Mesenchymal stem cell (in vitro differentiated cells and primary cell): ENCODE data around the gene SUPT3H.

Experiments used
- DNase-seq: peaks from one replicate; pipeline ENCODE4 v3.0.0-alpha.2; 2013
- H2AFZ ChIP-seq: one replicate; pipeline ENCODE4 v1.6.1; 2013; ENCODE audit warnings: low read depth, mild to moderate bottlenecking, control low read depth, inconsistent platforms, low read length, moderate library complexity
- H2AK5ac ChIP-seq: 2 replicates; pipeline ENCODE4 v1.6.1; 2013; ENCODE audit warnings: low read length, moderate library complexity, mild to moderate bottlenecking, inconsistent platforms; ENCODE audit not compliant: severe bottlenecking
- H2BK120ac ChIP-seq: one replicate; pipeline ENCODE4 v1.6.1; 2013; ENCODE audit warnings: low read depth, mild to moderate bottlenecking, inconsistent platforms, low read length, moderate library complexity
- H2BK12ac ChIP-seq, 2 experiments: one replicate each; pipeline ENCODE4 v1.6.1; 2013; ENCODE audit warnings: inconsistent platforms in 2 of 2, low read length in 2 of 2, mild to moderate bottlenecking in 2 of 2, moderate library complexity in 2 of 2, control low read depth in 1 of 2
- H2BK15ac ChIP-seq: one replicate; pipeline ENCODE4 v1.6.1; 2013; ENCODE audit warnings: mild to moderate bottlenecking, low read depth, inconsistent platforms; ENCODE audit not compliant: poor library complexity, severe bottlenecking
- H2BK5ac ChIP-seq: 2 replicates; pipeline ENCODE4 v1.6.1; 2013; ENCODE audit warnings: low read depth, mild to moderate bottlenecking, low read length, control low read depth, inconsistent platforms; ENCODE audit not compliant: poor library complexity, severe bottlenecking
- H3K14ac ChIP-seq, 2 experiments: one replicate each; pipeline ENCODE4 v1.6.1; 2013; ENCODE audit warnings: inconsistent platforms in 2 of 2, low read length in 2 of 2, control low read depth in 1 of 2, mild to moderate bottlenecking in 1 of 2, moderate library complexity in 1 of 2
- H3K18ac ChIP-seq, 2 experiments: one replicate each; pipeline ENCODE4 v1.6.1; 2013; ENCODE audit warnings: inconsistent platforms in 2 of 2, low read length in 2 of 2, control low read depth in 1 of 2, low read depth in 1 of 2, mild to moderate bottlenecking in 1 of 2
- H3K23ac ChIP-seq, 2 experiments: one replicate each; pipeline ENCODE4 v1.6.1; 2013; ENCODE audit warnings: inconsistent platforms in 2 of 2, low read length in 2 of 2, mild to moderate bottlenecking in 2 of 2, moderate library complexity in 2 of 2, control low read depth in 1 of 2
- H3K27ac ChIP-seq: 2 replicates; pipeline ENCODE4 v1.5.1; 2013; ENCODE audit warnings: mild to moderate bottlenecking, moderate library complexity, low read length, control low read depth, inconsistent platforms; ENCODE audit not compliant: poor library complexity, severe bottlenecking
- H3K27me3 ChIP-seq, 2 experiments: 2 replicates each; pipeline versions ENCODE4 v1.6.1 to v1.7.0; 2013; ENCODE audit warnings: low read length in 2 of 2, mild to moderate bottlenecking in 2 of 2, moderate library complexity in 2 of 2, control low read depth in 1 of 2, inconsistent platforms in 1 of 2; ENCODE audit not compliant: control insufficient read depth in 1 of 2, insufficient read depth in 1 of 2
- H3K36me3 ChIP-seq, 2 experiments: 2 replicates each; pipeline versions ENCODE4 v1.6.1 to v1.7.0; 2013; ENCODE audit warnings: low read length in 2 of 2, control low read depth in 1 of 2, inconsistent platforms in 1 of 2, low read depth in 1 of 2, mild to moderate bottlenecking in 1 of 2; ENCODE audit not compliant: insufficient read depth in 2 of 2, control insufficient read depth in 1 of 2
- H3K4ac ChIP-seq, 2 experiments: one replicate each; pipeline ENCODE4 v1.6.1; 2013; ENCODE audit warnings: inconsistent platforms in 2 of 2, low read length in 2 of 2, mild to moderate bottlenecking in 2 of 2, moderate library complexity in 2 of 2, control low read depth in 1 of 2, low read depth in 1 of 2
- H3K4me1 ChIP-seq: 2 replicates; pipeline ENCODE4 v1.6.1; 2013; ENCODE audit warnings: low read depth, low read length, control low read depth; ENCODE audit not compliant: control insufficient read depth, insufficient read depth
- H3K4me2 ChIP-seq: 2 replicates; pipeline ENCODE4 v1.6.1; 2013; ENCODE audit warnings: low read length, mild to moderate bottlenecking, inconsistent platforms; ENCODE audit not compliant: poor library complexity, severe bottlenecking
- H3K4me3 ChIP-seq, 2 experiments: 2 replicates each; pipeline versions ENCODE4 v1.5.1 to v1.7.0; 2013; ENCODE audit warnings: low read length in 2 of 2, mild to moderate bottlenecking in 2 of 2, control low read depth in 1 of 2, low read depth in 1 of 2; ENCODE audit not compliant: insufficient read depth in 1 of 2
- H3K79me1 ChIP-seq: replicated peaks from 2 replicates; pipeline ENCODE4 v1.6.1; 2013; ENCODE audit warnings: mild to moderate bottlenecking, control low read depth, low read length, inconsistent platforms; ENCODE audit not compliant: poor library complexity, severe bottlenecking
- H3K9ac ChIP-seq: 2 replicates; pipeline ENCODE4 v1.7.0; 2013; ENCODE audit warnings: mild to moderate bottlenecking, low read length, moderate library complexity
- H3K9me3 ChIP-seq: 2 replicates; pipeline ENCODE4 v1.7.0; 2013; ENCODE audit warnings: mild to moderate bottlenecking, low read length; ENCODE audit not compliant: control insufficient read depth
- H4K8ac ChIP-seq: one replicate; pipeline ENCODE4 v1.6.1; 2013; ENCODE audit warnings: inconsistent platforms, mild to moderate bottlenecking, low read length, moderate library complexity
- H4K91ac ChIP-seq: one replicate; pipeline ENCODE4 v1.6.1; 2013; ENCODE audit warnings: mild to moderate bottlenecking, low read length, inconsistent platforms
- WGBS: methylation state at CpG from one replicate; pipeline ENCODE4 v1.1.7; 2013; ENCODE audit warnings: mixed read lengths; 5-methylcytosine and 5-hydroxymethylcytosine counted together

SUPT3H gene

DNA sequence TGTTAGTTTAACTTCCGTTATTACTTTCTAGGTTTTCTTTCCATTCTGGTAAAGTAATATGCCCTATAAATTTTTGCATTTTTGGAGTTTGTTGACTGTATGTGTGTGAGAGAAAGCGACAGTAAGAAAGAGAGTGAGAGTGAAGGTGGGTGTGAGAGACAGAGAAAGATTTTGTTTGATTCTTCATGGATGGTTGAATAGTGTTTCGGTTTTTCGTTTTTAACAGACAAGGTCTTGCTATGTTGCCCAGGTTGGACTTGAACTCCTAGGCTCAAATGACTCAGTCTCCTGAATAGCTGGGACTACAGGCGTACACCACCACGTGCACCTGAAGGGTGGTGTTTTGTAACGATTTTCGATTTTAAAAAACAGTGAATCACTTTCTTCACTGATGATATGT lies 378.7 kb downstream of the SUPT3H start:
- Histone ChIP-seq H3K4me1 (no peaks in the 10 kb centered on the region), H3K9me3 (no peaks in the 10 kb centered on the region), H2BK5ac (no peak overlapping the region), H3K18ac (no peak overlapping the region), H4K8ac (no peak overlapping the region), H2BK12ac (no peak overlapping the region), H2BK15ac (no peak overlapping the region), H3K14ac (no peak overlapping the region), H3K4ac (no peak overlapping the region), H3K9ac (no peak overlapping the region), H4K91ac (no peak overlapping the region), H3K23ac (no peak overlapping the region), H3K27me3 (no peaks in the 10 kb centered on the region), H3K79me1 (peaks cover 2% of the 10 kb centered on the region), H3K4me3 (no peak overlapping the region), H2BK120ac (no peak overlapping the region), H2AFZ (no peak overlapping the region), H3K4me2 (no peak overlapping the region), H2AK5ac (no peak overlapping the region), H3K27ac (no peak overlapping the region), H3K36me3 (no peaks in the 10 kb centered on the region)
- no peak for DNase-seq
- WGBS = 98% methylated on average over 3 of the region's 8 CpGs

DNA sequence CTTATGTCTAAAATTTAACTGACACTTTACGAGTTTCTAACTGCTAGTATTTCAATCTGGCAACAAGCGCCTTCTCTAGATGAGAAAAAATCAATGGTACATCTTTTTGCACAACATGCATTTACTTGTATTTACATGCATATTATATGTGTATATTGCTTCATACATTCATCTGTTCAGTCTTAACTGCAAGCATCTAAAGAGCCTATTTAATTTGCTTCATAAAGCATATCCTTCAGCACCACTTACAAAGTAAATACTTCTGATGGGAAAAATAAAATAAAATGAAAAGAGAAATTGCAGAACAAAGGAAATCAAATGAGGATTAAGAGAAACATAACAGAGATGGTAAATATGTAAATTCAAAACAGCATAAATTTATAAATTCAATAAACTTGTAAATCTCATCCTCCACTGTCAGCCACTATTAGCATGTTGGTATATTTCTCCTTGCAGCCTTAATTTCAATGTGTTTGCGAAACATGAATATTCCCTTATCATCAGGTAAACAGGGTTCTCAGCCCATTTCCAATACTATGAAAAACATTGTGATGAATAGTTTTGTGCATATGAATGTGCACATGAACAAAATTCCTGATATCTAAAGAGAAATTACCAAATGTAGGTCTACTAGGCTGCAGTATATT lies 382.1 kb downstream of the SUPT3H start:
- H3K4me3 ChIP-seq = no peak overlapping the region
- H3K4me2 ChIP-seq = no peak overlapping the region
- H2BK15ac ChIP-seq = no peak overlapping the region
- no peaks in the 10 kb centered on the region for H3K27me3 ChIP-seq
- no peak for DNase-seq
- 93% methylated on average over 2 of the region's 3 CpGs for WGBS
- no peak overlapping the region for H3K18ac ChIP-seq
- H2BK120ac ChIP-seq = no peak overlapping the region
- no peaks in the 10 kb centered on the region for H3K36me3 ChIP-seq
- no peaks in the 10 kb centered on the region for H3K9me3 ChIP-seq
- H3K9ac ChIP-seq = no peak overlapping the region
- H2BK12ac ChIP-seq = no peak overlapping the region
- H2AK5ac ChIP-seq = no peak overlapping the region
- no peaks in the 10 kb centered on the region for H3K4me1 ChIP-seq
- H3K4ac ChIP-seq = no peak overlapping the region
- no peak overlapping the region for H4K8ac ChIP-seq
- H2AFZ ChIP-seq = no peak overlapping the region
- H3K14ac ChIP-seq = no peak overlapping the region
- no peak overlapping the region for H4K91ac ChIP-seq
- H2BK5ac ChIP-seq = no peak overlapping the region
- H3K23ac ChIP-seq = no peak overlapping the region
- H3K27ac ChIP-seq = no peak overlapping the region
- peaks cover 2% of the 10 kb centered on the region for H3K79me1 ChIP-seq

DNA sequence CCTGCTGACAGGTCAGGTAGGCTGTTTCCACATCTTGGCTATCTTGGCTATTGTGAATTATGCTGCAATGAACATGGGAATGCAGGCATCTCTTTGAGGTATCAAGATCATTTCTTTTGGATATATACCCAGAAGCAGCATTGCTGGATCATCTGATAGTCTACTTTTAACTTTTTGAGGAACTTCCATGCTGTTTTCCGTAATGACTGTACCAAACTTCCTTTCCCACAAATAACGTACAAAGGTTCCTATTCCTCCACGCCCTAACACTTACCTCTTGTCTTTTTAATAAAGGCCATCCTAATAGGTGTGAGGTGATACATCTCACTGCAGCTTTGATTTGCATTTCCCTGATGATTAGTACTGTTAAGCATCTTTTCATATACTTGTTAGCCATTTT lies 388.3 kb downstream of the SUPT3H start:
- no peak overlapping the region for H3K4ac ChIP-seq
- H3K4me1 ChIP-seq = no peaks in the 10 kb centered on the region
- H2BK120ac ChIP-seq = no peak overlapping the region
- no peak overlapping the region for H4K8ac ChIP-seq
- H2BK12ac ChIP-seq = no peak overlapping the region
- H2AFZ ChIP-seq = no peak overlapping the region
- no peak overlapping the region for H3K4me2 ChIP-seq
- H3K9ac ChIP-seq = no peak overlapping the region
- no peak overlapping the region for H3K27ac ChIP-seq
- H4K91ac ChIP-seq = no peak overlapping the region
- no peak overlapping the region for H3K23ac ChIP-seq
- peaks cover 1% of the 10 kb centered on the region for H3K79me1 ChIP-seq
- no peaks in the 10 kb centered on the region for H3K27me3 ChIP-seq
- no peak overlapping the region for H2BK5ac ChIP-seq
- H3K9me3 ChIP-seq = no peaks in the 10 kb centered on the region
- 95% methylated on average over 2 of the region's 3 CpGs for WGBS
- no peak overlapping the region for H2BK15ac ChIP-seq
- H2AK5ac ChIP-seq = no peak overlapping the region
- H3K18ac ChIP-seq = no peak overlapping the region
- DNase-seq = no peak
- H3K4me3 ChIP-seq = no peak overlapping the region
- no peak overlapping the region for H3K14ac ChIP-seq
- H3K36me3 ChIP-seq = no peaks in the 10 kb centered on the region

DNA sequence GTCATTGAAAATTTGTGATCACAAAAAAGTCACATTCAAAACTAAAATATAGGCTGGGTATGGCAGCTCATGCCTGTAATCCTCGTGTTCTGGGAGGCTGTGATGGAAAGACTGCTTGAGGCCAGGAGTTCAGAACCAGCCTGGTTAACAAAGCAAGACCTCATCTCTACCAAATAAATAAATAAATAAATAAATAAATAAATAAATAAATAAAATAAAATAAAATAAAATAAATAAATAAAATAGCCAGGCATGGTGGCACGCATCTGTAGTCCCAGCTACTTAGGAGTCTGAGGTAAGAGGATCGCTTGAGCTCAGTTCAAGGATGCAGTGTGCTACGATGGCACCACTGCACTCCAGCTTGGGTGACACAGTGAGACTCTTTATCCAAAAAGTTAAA lies 392.7 kb downstream of the SUPT3H start:
- Histone ChIP-seq H4K91ac (no peak overlapping the region), H3K4ac (no peak overlapping the region)
- 100% methylated on average over 3 of the region's 4 CpGs for WGBS

More for the DNA sequence above, 392.7 kb downstream of the SUPT3H start:
- Histone ChIP-seq H2BK12ac (no peak overlapping the region), H3K14ac (no peak overlapping the region), H2BK15ac (no peak overlapping the region), H4K8ac (no peak overlapping the region), H3K79me1 (no peaks in the 10 kb centered on the region), H3K4me1 (no peaks in the 10 kb centered on the region), H3K23ac (no peak overlapping the region), H3K9me3 (no peaks in the 10 kb centered on the region), H2BK5ac (no peak overlapping the region), H3K18ac (no peak overlapping the region), H2AK5ac (no peak overlapping the region), H3K4me2 (no peak overlapping the region), H3K9ac (no peak overlapping the region), H3K4me3 (no peak overlapping the region), H3K27me3 (no peaks in the 10 kb centered on the region), H3K36me3 (no peaks in the 10 kb centered on the region), H2BK120ac (no peak overlapping the region), H2AFZ (no peak overlapping the region), H3K27ac (no peak overlapping the region)
- no peak for DNase-seq
